ENCODE results near the gene CHD6. TPM values are rescaled to one million over a fixed set of nuclear protein-coding genes. Genes with fewer than 3 reads are reported as not detected.

CHD6 gene
- total and polyA plus RNA-seq, 2 of the 13 experiments (the other 11 are each of a cell fraction or from before 2014, with no cell fraction given) = 14.4 to 52.0 TPM

GRCh38 chr20:41563087-41563486, 55.1 kb downstream of the CHD6 start:
- CTCF ChIA-PET (ENCODE audit: low intra/inter-chr PET ratio, low total read pairs) = no interaction called here
- FAIRE-seq (no peak), DNase-seq (ENCODE audit: low spot score) (no peak), ATAC-seq (no peak)
- no TSS peak for BruUV-seq (replicated peaks)
- TF ChIP-seq HOXA7 (CRISPR knock-in tag; IDR thresholded peaks at IDR 0.05) (no peak), CEBPZ (IDR thresholded peaks at IDR 0.05; ENCODE audit: low read length) (no peak), ZBTB37 (CRISPR knock-in tag; IDR thresholded peaks at IDR 0.05) (no peak), SIX4 (CRISPR knock-in tag; IDR thresholded peaks at IDR 0.05) (no peak), ZNF337 (CRISPR knock-in tag; IDR thresholded peaks at IDR 0.05; ENCODE audit: borderline replicate concordance, low read depth) (no peak), ZBTB1 (CRISPR knock-in tag; IDR thresholded peaks at IDR 0.05; ENCODE audit: borderline replicate concordance) (no peak), ZIK1 (CRISPR knock-in tag; IDR thresholded peaks at IDR 0.05; ENCODE audit: borderline replicate concordance, low read depth) (no peak), NCOR1 (IDR thresholded peaks at IDR 0.05; ENCODE audit: borderline replicate concordance, low read length) (no peak)
- Histone ChIP-seq H3K4me2 (ENCODE audit: low read depth, low read length) (no peak overlapping the region), H4K20me1 (ENCODE audit: insufficient read depth, low read length) (peaks cover 45% of the 10 kb centered on the region), H3K4me1 (ENCODE audit: insufficient read depth, low read length) (peaks cover 34% of the 10 kb centered on the region), H3K9me3 (ENCODE audit: low read length) (no peaks in the 10 kb centered on the region), H3K27ac (ENCODE audit: extremely low read length, insufficient read depth, low read length) (no peak overlapping the region), H3K4me3 (replicated peaks in 1 of 3; ENCODE audit: insufficient read depth in 1 of 3, low read depth in 2 of 3, low read length in 3 of 3) (no peak overlapping the region), H3K36me3 (replicated peaks in 1 of 2; ENCODE audit: control insufficient read depth in 1 of 2, insufficient read depth in 2 of 2, low read length in 2 of 2) (peaks cover 0 to 6% of the 10 kb centered on the region in 2 experiments; a peak in 2 of 5 replicates), H3K79me2 (ENCODE audit: insufficient read depth, low read length) (peaks cover 95% of the 10 kb centered on the region), H3K27me3 (ENCODE audit: control insufficient read depth in 1 of 2, insufficient read depth in 2 of 2, low read length in 2 of 2) (no peaks in the 10 kb centered on the region), H3K9ac (ENCODE audit: insufficient read depth, low read depth, low read length) (no peak overlapping the region), H2AFZ (ENCODE audit: low read length) (no peak overlapping the region)
- intact Hi-C loops (cut with micrococcal nuclease; ENCODE audit: unreplicated experiment) = no loop called here
- in situ Hi-C loops (cut with HindIII; ENCODE audit: extremely low pct_ligation_motif_present, low pct_unique_long_range_greater_than_20kb) = no loop called here
- 98% methylated on average over 1 of the region's 1 CpG for WGBS (ENCODE audit: low lambda C conversion rate)
- POLR2A ChIA-PET = no interaction called here

Data from HepG2 (cell line).